Skeletal muscle tissue (tissue), 4 donors: ENCODE data around the gene MOB1B. TPM values are rescaled to one million over a fixed set of nuclear protein-coding genes. Genes with fewer than 3 reads are reported as not detected.
"Not testable (repeated sequence)": the region's sequence is repeated elsewhere in the genome, so short reads cannot be mapped to it uniquely, and the experiment has no call there.

ENCODE experiments used
- H3K27ac ChIP-seq: one replicate; pipeline ENCODE4 v1.7.0; 2013; ENCODE audit warnings: mild to moderate bottlenecking, low read depth, low read length, inconsistent platforms
- H3K27me3 ChIP-seq, 3 donors: one replicate each; pipeline ENCODE4 v1.7.0; 2013; ENCODE audit warnings: low read length in 3 of 3; ENCODE audit not compliant: control insufficient read depth in 3 of 3, insufficient read depth in 3 of 3
- H3K36me3 ChIP-seq, 3 donors: one replicate each; pipeline ENCODE4 v1.7.0; 2013; ENCODE audit warnings: low read length in 3 of 3; ENCODE audit not compliant: control insufficient read depth in 3 of 3, insufficient read depth in 3 of 3
- H3K4me1 ChIP-seq, 3 donors: one replicate each; pipeline ENCODE4 v1.7.0; 2013; ENCODE audit warnings: low read length in 3 of 3, mild to moderate bottlenecking in 3 of 3; ENCODE audit not compliant: control insufficient read depth in 3 of 3, insufficient read depth in 3 of 3
- H3K4me3 ChIP-seq, 3 donors: one replicate each; pipeline ENCODE4 v1.7.0; 2013; ENCODE audit warnings: low read length in 3 of 3
- H3K9ac ChIP-seq, 3 donors: one replicate each; pipeline ENCODE4 v1.7.0; 2013; ENCODE audit warnings: low read length in 3 of 3, mild to moderate bottlenecking in 3 of 3, moderate library complexity in 2 of 3, low read depth in 1 of 3
- H3K9me3 ChIP-seq, 3 donors: one replicate each; pipeline ENCODE4 v1.7.0; 2013; ENCODE audit warnings: low read length in 3 of 3; ENCODE audit not compliant: control insufficient read depth in 3 of 3
- total RNA-seq: library from RNA; depleted of rRNA; stranded (reverse); fragments of >200 nt; gene quantifications from one replicate; pipeline ENCODE4 v1.2.3, GENCODE V29; 2014
- donor health status: Osteomylitis.

Gene MOB1B
- total RNA-seq, 1 donor from 2014 or later = 30.3 TPM

DNA sequence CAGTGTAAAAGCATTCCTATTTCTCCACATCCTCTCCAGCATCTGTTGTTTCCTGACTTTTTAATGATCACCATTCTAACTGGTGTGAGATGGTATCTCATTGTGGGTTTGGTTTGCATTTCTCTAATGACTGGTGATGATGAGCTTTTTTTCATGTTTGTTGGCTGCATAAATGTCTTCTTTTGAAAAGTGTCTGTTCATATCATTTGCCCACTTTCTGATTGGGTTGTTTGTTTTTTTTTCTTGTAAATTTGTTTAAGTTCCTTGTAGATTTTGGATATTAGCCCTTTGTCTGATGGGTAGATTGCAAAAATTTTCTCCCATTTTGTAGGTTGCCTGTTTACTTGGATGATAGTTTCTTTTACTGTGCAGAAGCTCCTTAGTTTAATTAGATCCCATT lies 97.5 kb downstream of the MOB1B start:
- H3K27me3 ChIP-seq, H3K9ac ChIP-seq, H3K36me3 ChIP-seq, H3K27ac ChIP-seq, H3K4me1 ChIP-seq, H3K4me3 ChIP-seq, H3K9me3 ChIP-seq: not testable (repeated sequence)

DNA sequence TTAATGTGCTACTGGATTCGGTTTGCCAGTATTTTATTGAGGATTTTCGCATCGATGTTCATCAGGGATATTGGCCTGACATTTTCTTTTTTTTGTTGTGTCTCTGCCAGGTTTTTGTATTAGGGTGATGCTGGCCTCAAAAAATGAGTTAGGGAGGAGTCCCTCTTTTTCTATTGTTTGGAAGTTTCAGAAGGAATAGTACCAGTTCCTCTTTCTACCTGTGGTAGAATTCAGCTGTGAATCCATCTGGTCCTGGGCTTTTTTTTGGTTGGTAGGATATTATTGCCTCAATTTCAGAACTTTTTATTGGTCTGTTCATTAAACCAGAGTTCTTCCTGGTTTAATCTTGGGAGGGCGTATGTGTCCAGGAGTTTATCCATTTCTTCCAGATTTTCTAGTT lies 99.2 kb downstream of the MOB1B start:
- H3K36me3 ChIP-seq, H3K9ac ChIP-seq, H3K4me1 ChIP-seq, H3K27me3 ChIP-seq, H3K27ac ChIP-seq, H3K9me3 ChIP-seq, H3K4me3 ChIP-seq: not testable (repeated sequence)

DNA sequence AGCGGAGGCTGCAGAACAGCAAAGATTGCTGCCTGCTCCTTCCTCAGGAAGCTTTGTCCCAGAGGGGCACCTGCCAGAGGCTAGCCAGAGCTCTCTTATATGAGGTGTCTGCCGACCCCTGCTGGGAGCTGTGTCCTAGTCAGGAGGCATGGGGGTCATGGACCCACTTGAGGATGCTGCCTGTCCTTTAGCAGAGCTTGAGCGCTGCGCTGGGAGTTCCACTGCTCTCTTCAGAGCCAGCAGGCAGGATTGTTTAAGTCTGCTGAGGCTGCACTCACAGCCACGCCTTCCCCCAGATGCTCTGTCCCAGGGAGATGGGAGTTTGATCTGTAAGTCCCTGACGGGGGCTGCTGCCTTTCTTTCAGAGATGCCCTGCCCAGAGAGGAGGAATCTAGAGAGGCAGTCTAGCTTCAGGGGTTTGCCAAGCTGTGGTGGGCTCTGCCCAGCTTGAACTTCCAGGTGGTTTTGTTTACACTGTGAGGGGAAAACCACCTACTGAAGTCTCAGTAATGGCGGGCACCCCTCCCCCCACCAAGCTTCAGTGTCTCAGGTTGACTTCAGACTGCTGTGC lies 102.2 kb downstream of the MOB1B start:
- Histone ChIP-seq H3K4me3 (no peak overlapping the region), H3K36me3 (no peaks in the 10 kb centered on the region), H3K27me3 (no peaks in the 10 kb centered on the region), H3K9me3 (no peaks in the 10 kb centered on the region), H3K9ac (no peak overlapping the region), H3K27ac (no peak overlapping the region), H3K4me1 (no peaks in the 10 kb centered on the region)

GRCh38 chr4:71005025-71005424 lies 102.9 kb downstream of the MOB1B start:
- H3K27ac ChIP-seq = not testable (repeated sequence)

DNA sequence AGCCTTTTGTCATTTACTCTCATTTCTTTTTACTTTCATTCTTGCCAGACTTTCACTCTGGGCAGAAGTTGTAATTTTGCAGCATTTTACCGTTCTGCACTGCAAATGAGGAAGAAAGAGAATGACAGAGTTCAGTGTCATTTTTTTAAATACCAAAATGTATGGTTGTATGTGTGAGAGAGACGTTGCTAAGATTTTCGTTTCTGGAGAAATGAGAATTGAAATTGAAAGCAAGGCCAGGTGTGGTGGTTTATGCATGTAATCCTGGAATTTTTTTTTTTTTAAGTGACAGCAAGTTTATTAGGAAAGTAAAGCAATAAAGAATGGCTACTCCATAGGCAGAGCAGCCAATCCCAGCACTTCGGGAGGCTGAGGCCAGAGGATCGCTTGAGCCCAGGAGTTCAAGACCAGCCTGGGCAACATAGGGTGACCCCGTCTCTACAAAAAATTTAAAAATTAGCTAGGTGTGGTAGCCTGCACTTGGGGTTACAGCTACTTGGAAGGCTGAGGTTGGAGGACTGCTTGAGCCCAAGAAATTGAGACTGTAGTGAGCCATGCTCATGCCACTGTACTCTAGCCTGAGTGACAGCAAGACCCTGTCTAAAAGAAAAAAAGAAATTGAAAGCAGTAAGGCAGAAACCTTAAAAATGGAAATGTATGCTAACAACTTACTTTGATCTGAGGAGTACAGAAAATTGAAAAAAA lies 104.2 kb downstream of the MOB1B start:
- no peaks in the 10 kb centered on the region for H3K4me1 ChIP-seq
- no peak overlapping the region for H3K27ac ChIP-seq
- no peak overlapping the region for H3K4me3 ChIP-seq
- H3K9me3 ChIP-seq = no peaks in the 10 kb centered on the region
- no peak overlapping the region for H3K9ac ChIP-seq
- H3K36me3 ChIP-seq = no peaks in the 10 kb centered on the region
- H3K27me3 ChIP-seq = no peaks in the 10 kb centered on the region

More at GRCh38 chr4:71005025-71005424, 102.9 kb downstream of the MOB1B start:
- not testable (repeated sequence) for H3K36me3 ChIP-seq, H3K9me3 ChIP-seq, H3K4me1 ChIP-seq, H3K4me3 ChIP-seq, H3K9ac ChIP-seq, H3K27me3 ChIP-seq

DNA sequence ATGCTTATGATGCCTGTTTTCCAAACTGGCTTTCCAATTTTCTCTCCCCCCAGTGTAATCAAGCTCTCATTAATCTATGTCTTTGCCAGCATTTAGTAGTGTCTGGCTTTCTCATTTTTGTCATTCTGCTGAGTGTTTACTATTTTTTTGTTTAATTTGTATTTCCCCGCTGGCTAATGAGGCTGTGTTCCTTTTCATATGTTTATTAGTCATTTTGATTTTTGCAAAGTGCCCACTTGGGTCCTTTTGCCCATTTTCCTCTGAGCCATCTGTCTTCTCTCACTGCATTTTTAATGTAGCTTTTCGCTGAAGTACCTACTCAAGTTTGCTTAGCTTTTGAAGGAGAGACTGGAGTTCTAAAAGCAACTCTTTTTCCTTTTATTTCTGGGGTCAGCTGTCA lies 106.0 kb downstream of the MOB1B start:
- H3K4me3 ChIP-seq = no peak overlapping the region
- H3K36me3 ChIP-seq = no peaks in the 10 kb centered on the region
- H3K4me1 ChIP-seq = no peaks in the 10 kb centered on the region
- H3K9me3 ChIP-seq = no peaks in the 10 kb centered on the region
- no peak overlapping the region for H3K9ac ChIP-seq
- no peak overlapping the region for H3K27ac ChIP-seq
- no peaks in the 10 kb centered on the region for H3K27me3 ChIP-seq

- Histone ChIP-seq H3K27me3 (no peaks in the 10 kb centered on the region), H3K4me1 (no peaks in the 10 kb centered on the region), H3K36me3 (no peaks in the 10 kb centered on the region), H3K9me3 (no peaks in the 10 kb centered on the region), H3K27ac (no peak overlapping the region), H3K4me3 (no peak overlapping the region), H3K9ac (no peak overlapping the region)
Measured at GRCh38 chr4:71009086-71009485, 106.9 kb downstream of the MOB1B start.

- H3K4me1 ChIP-seq = no peaks in the 10 kb centered on the region
- no peak overlapping the region for H3K4me3 ChIP-seq
- H3K27ac ChIP-seq = no peak overlapping the region
- no peaks in the 10 kb centered on the region for H3K9me3 ChIP-seq
- no peak overlapping the region for H3K9ac ChIP-seq
- H3K27me3 ChIP-seq = no peaks in the 10 kb centered on the region
- no peaks in the 10 kb centered on the region for H3K36me3 ChIP-seq
Measured at GRCh38 chr4:71009890-71010588, 107.9 kb downstream of the MOB1B start.

- H3K9ac ChIP-seq = no peak overlapping the region
- no peak overlapping the region for H3K4me3 ChIP-seq
- H3K27ac ChIP-seq = no peak overlapping the region
- no peaks in the 10 kb centered on the region for H3K9me3 ChIP-seq
- no peaks in the 10 kb centered on the region for H3K4me1 ChIP-seq
- H3K36me3 ChIP-seq = no peaks in the 10 kb centered on the region
- no peaks in the 10 kb centered on the region for H3K27me3 ChIP-seq
Measured at GRCh38 chr4:71011451-71011850, 109.3 kb downstream of the MOB1B start.

DNA sequence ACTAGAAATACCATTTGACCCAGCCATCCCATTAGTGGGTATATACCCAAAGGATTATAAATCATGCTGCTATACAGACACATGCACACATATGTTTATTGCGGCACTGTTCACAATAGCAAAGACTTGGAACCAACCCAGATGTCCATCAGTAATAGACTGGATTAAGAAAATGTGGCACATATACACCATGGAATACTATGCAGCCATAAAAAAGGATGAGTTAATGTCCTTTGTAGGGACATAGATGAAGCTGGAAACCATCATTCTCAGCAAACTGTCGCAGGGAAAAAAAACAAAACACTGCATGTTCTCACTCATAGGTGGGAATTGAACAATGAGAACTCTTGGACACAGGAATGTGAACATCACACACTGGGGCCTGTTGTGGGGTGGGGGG lies 115.2 kb downstream of the MOB1B start:
- not testable (repeated sequence) for H3K9ac ChIP-seq, H3K36me3 ChIP-seq, H3K4me1 ChIP-seq, H3K27ac ChIP-seq, H3K27me3 ChIP-seq, H3K9me3 ChIP-seq, H3K4me3 ChIP-seq
